Stimulated activated CD8-positive, alpha-beta memory T cell treated with anti-CD3 and anti-CD28 coated beads, Interleukin-12 subunit alpha, Interleukin-12 subunit beta, amount 100 ng/mL, for 4 hours (primary cell): ENCODE results near the gene YIPF5.

Source experiments
- DNase-seq: peaks from one replicate; pipeline ENCODE4 v3.0.0-alpha.2; 2020; ENCODE audit warnings: low read depth

The YIPF5 gene

GRCh38 chr5:144125163-144125726, 45.2 kb downstream of the YIPF5 start:
- no peak for DNase-seq

GRCh38 chr5:144122641-144123040, 47.8 kb downstream of the YIPF5 start:
- DNase-seq = no peak

- no peak for DNase-seq
These were observed 48.4 kb downstream of the YIPF5 start for GRCh38 chr5:144122081-144122480.

DNA sequence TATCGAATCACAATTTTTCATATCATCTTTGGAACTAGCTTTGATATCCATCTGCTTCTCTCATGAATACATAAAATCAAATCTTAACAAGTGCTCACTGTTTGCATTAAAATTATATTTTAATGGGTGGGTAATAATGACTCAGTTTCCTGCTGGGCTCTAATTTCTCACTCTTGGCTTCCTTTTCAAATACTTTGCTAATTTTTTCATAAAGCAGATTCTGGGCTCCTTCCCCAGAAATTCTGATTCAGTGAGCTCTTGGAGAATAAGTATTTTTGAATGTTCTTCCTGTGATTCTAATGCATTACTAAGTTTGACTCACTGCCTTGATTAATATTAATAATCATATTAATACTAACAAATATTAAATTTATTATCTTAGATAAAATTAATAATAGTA, 48.9 kb downstream of the YIPF5 start:
- DNase-seq = no peak

DNA sequence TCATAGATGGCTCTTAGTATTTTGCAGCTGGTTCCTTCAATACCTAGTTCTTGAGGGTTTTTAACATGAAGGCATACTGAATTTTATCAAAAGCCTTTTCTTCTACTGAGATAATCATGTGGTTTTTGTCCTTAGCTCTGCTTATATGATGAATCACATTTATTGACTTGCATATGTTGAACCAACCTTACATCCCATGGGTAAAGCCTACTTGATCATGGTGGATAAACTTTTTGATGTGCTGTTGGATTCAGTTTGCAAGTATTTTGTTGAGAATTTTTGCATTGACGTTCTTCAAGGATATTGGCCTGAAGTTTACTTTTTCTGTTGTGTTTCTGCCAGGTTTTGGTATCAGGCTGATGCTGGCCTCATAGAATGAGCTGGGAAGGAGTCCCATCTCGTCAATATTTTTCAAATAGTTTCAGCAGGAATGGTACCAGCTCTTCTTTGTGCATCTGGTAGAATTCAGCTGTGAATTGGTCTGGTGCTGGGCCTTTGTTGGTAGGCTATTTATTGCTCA, 49.7 kb downstream of the YIPF5 start:
- no peak for DNase-seq

- DNase-seq = no peak
These were observed 53.0 kb downstream of the YIPF5 start for GRCh38 chr5:144117412-144117811.

DNA sequence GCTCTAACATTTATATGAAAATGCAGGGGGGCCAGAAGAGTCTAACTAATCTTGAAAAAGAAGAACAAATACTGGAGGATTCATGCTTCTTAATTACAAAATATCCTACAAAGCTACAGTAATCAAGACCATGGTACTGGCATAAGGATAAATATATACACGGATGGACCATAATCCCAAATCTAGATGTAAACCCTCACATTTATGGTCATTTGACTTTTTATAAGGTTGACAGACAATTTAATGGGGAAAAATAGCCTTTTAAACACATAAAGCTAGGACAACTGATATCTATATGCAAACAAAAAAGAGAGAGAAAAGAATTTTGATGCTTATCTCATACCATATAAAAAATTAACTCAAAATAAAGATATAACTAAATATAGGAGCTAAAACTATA, 55.9 kb downstream of the YIPF5 start:
- no peak for DNase-seq
